IMR-90 (cell line): ENCODE measurements around the gene MRGPRD. TPM values are rescaled to one million over a fixed set of nuclear protein-coding genes. Genes with fewer than 3 reads are reported as not detected.
A peak's percentile ranks its signal among the peaks of the same experiment; 100 is the strongest.

ENCODE experiments used
- ATAC-seq: fragments of 200-7000 bp; cut with Tn5 transposase; 2 replicates; pipeline ENCODE4 v1.9.1; 2020; ENCODE audit warnings: low read depth, mild to moderate bottlenecking, moderate library complexity
- BruUV-seq: library from RNA; stranded (reverse); fragments of 400-500 nt; replicated peaks from 2 replicates; lab custom pipeline; 2021; lab: Mats Ljungman, UMichigan
- CTCF ChIA-PET: fragments of 300-600 bp; formaldehyde crosslinking; extraction: SDS; loops from one replicate; lab custom pipeline; 2021; ENCODE audit warnings: antibody characterized with exemption; lab: Yijun Ruan, JAX
- POLR2A ChIA-PET: fragments of 300-600 bp; sonication (Branson Sonifier 250); formaldehyde crosslinking; loops from one replicate; lab custom pipeline; 2022; ENCODE audit warnings: antibody characterized with exemption; ENCODE audit not compliant: unreplicated experiment; lab: Charles Lee
- DNase-seq: peaks from one replicate; pipeline ENCODE4 v3.0.0; 2013
- H2AFZ ChIP-seq: replicated peaks from 2 replicates; pipeline ENCODE3; 2013; ENCODE audit warnings: low read length, mild to moderate bottlenecking; ENCODE audit not compliant: poor library complexity
- H2AK5ac ChIP-seq: 2 replicates; pipeline ENCODE4 v1.6.1; 2013; ENCODE audit warnings: low read depth, low read length, inconsistent platforms
- H2AK9ac ChIP-seq: replicated peaks from 2 replicates; pipeline ENCODE3; 2013; ENCODE audit warnings: mild to moderate bottlenecking, low read depth, low read length, moderate library complexity; ENCODE audit not compliant: poor library complexity
- H2BK120ac ChIP-seq: 2 replicates; pipeline ENCODE4 v1.6.1; 2013; ENCODE audit warnings: low read depth, low read length, inconsistent platforms
- H2BK15ac ChIP-seq: 3 replicates; pipeline ENCODE4 v1.6.1; 2013; ENCODE audit warnings: low read depth, low read length, inconsistent platforms
- H2BK20ac ChIP-seq: 2 replicates; pipeline ENCODE4 v1.6.1; 2013; ENCODE audit warnings: low read depth, mild to moderate bottlenecking, inconsistent platforms, low read length, moderate library complexity
- H2BK5ac ChIP-seq: 2 replicates; pipeline ENCODE4 v1.6.1; 2013; ENCODE audit warnings: mild to moderate bottlenecking, low read depth, low read length, inconsistent platforms; ENCODE audit not compliant: poor library complexity, severe bottlenecking
- H3K14ac ChIP-seq: replicated peaks from 2 replicates; pipeline ENCODE4 v1.6.1; 2013; ENCODE audit warnings: low read depth, low read length, inconsistent platforms
- H3K18ac ChIP-seq: 2 replicates; pipeline ENCODE4 v1.6.1; 2013; ENCODE audit warnings: low read depth, low read length, control low read depth
- H3K23ac ChIP-seq: 2 replicates; pipeline ENCODE4 v1.6.1; 2013; ENCODE audit warnings: low read depth, low read length, inconsistent platforms
- H3K27ac ChIP-seq: 2 replicates; pipeline ENCODE4 v1.5.1; 2013; ENCODE audit warnings: mild to moderate bottlenecking, control low read depth, low read length; ENCODE audit not compliant: insufficient read depth
- H3K27me3 ChIP-seq: 2 replicates; pipeline ENCODE4 v1.6.1; 2013; ENCODE audit warnings: low read length; ENCODE audit not compliant: control insufficient read depth, insufficient read depth
- H3K36me3 ChIP-seq: 2 replicates; pipeline ENCODE4 v1.6.1; 2013; ENCODE audit warnings: low read length, mixed read lengths; ENCODE audit not compliant: control insufficient read depth, insufficient read depth
- H3K4ac ChIP-seq: 2 replicates; pipeline ENCODE4 v1.6.1; 2013; ENCODE audit warnings: low read depth, low read length, inconsistent platforms
- H3K4me1 ChIP-seq: 2 replicates; pipeline ENCODE4 v1.6.1; 2013; ENCODE audit warnings: low read length, mixed read lengths; ENCODE audit not compliant: control insufficient read depth, insufficient read depth
- H3K4me2 ChIP-seq: 2 replicates; pipeline ENCODE4 v1.6.1; 2013; ENCODE audit warnings: low read depth, mild to moderate bottlenecking, control low read depth, low read length, moderate library complexity
- H3K4me3 ChIP-seq: 2 replicates; pipeline ENCODE4 v1.5.1; 2013; ENCODE audit warnings: low read depth, mild to moderate bottlenecking, control low read depth, low read length, moderate library complexity; ENCODE audit not compliant: insufficient read depth
- H3K56ac ChIP-seq: 2 replicates; pipeline ENCODE4 v1.6.1; 2013; ENCODE audit warnings: low read length, inconsistent platforms; ENCODE audit not compliant: insufficient read depth; ENCODE audit errors: extremely low read depth
- H3K79me1 ChIP-seq, 2 experiments: 2 replicates each; pipeline ENCODE4 v1.6.1; 2013; ENCODE audit warnings: low read length in 2 of 2, inconsistent platforms in 1 of 2, low read depth in 1 of 2
- H3K9ac ChIP-seq: 2 replicates; pipeline ENCODE4 v1.6.1; 2013; ENCODE audit warnings: low read depth, low read length, control low read depth
- H3K9me1 ChIP-seq: 2 replicates; pipeline ENCODE4 v1.6.1; 2013; ENCODE audit warnings: low read length, inconsistent platforms; ENCODE audit not compliant: insufficient read depth
- H3K9me3 ChIP-seq: 2 replicates; pipeline ENCODE4 v1.6.1; 2013; ENCODE audit warnings: low read length; ENCODE audit not compliant: control insufficient read depth, insufficient read depth
- H4K20me1 ChIP-seq: 2 replicates; pipeline ENCODE4 v1.6.1; 2013; ENCODE audit warnings: low read length, inconsistent platforms; ENCODE audit not compliant: insufficient read depth
- H4K5ac ChIP-seq: 2 replicates; pipeline ENCODE4 v1.6.1; 2013; ENCODE audit warnings: mild to moderate bottlenecking, low read depth, low read length, control low read depth
- H4K8ac ChIP-seq, 2 experiments: 2 replicates each; pipeline ENCODE4 v1.6.1; 2013; ENCODE audit warnings: low read depth in 2 of 2, low read length in 2 of 2, control low read depth in 1 of 2, inconsistent platforms in 1 of 2
- H4K91ac ChIP-seq: 2 replicates; pipeline ENCODE4 v1.6.1; 2013; ENCODE audit warnings: low read depth, low read length, inconsistent platforms; ENCODE audit not compliant: insufficient read depth
- BHLHE40 ChIP-seq: fragments of 150-350 bp; IDR thresholded peaks from 2 replicates; pipeline ENCODE4 v1.6.1; 2016; ENCODE audit warnings: mild to moderate bottlenecking, low read depth, low read length
- CEBPB ChIP-seq: IDR thresholded peaks from 2 replicates; pipeline ENCODE4 v1.6.1; 2012; ENCODE audit warnings: low read depth, low read length, improper control_type of control experiment
- CHD1 ChIP-seq: IDR thresholded peaks from 2 replicates; pipeline ENCODE4 v1.6.1; 2012; ENCODE audit warnings: low read depth, low read length, improper control_type of control experiment
- FOS ChIP-seq: fragments of 150-350 bp; IDR thresholded peaks from 2 replicates; pipeline ENCODE4 v1.6.1; 2016; ENCODE audit warnings: low read depth, low read length
- MAFK ChIP-seq: IDR thresholded peaks from 2 replicates; pipeline ENCODE4 v1.6.1; 2012; ENCODE audit warnings: low read depth, low read length, improper control_type of control experiment
- MAZ ChIP-seq: IDR thresholded peaks from 2 replicates; pipeline ENCODE4 v1.6.1; 2012; ENCODE audit warnings: low read depth, mild to moderate bottlenecking, low read length, improper control_type of control experiment, moderate library complexity, borderline replicate concordance
- MXI1 ChIP-seq: IDR thresholded peaks from 2 replicates; pipeline ENCODE4 v1.6.1; 2012; ENCODE audit warnings: low read depth, mild to moderate bottlenecking, low read length, moderate library complexity, borderline replicate concordance
- NFE2L2 ChIP-seq: fragments of 150-350 bp; IDR thresholded peaks from 2 replicates; pipeline ENCODE4 v1.6.1; 2016; ENCODE audit warnings: low read depth, mild to moderate bottlenecking, low read length
- POLR2A ChIP-seq: IDR thresholded peaks from 2 replicates; pipeline ENCODE4 v1.6.1; 2012; ENCODE audit warnings: mild to moderate bottlenecking, low read depth, low read length
- RAD21 ChIP-seq: IDR thresholded peaks from 2 replicates; pipeline ENCODE4 v1.6.1; 2012; ENCODE audit warnings: low read length, improper control_type of control experiment
- RCOR1 ChIP-seq: IDR thresholded peaks from 2 replicates; pipeline ENCODE4 v1.6.1; 2012; ENCODE audit warnings: mild to moderate bottlenecking, low read length, improper control_type of control experiment; ENCODE audit not compliant: insufficient replicate concordance
- RFX5 ChIP-seq: IDR thresholded peaks from 2 replicates; pipeline ENCODE4 v1.8.0; 2012; ENCODE audit warnings: low read depth, mild to moderate bottlenecking, low read length, moderate library complexity
- SMC3 ChIP-seq: fragments of 150-350 bp; IDR thresholded peaks from 2 replicates; pipeline ENCODE4 v1.6.1; 2016; ENCODE audit warnings: low read depth, mild to moderate bottlenecking, antibody characterized with exemption, low read length, moderate library complexity
- WGBS, 2 experiments: methylation state at CpG; one replicate each; pipeline versions ENCODE4 v1.1.5 to v1.1.7; 2013; ENCODE audit warnings: missing lambda C conversion rate in 2 of 2; ENCODE audit not compliant: insufficient read length in 1 of 2; ENCODE audit errors: extremely low coverage in 2 of 2; 5-methylcytosine and 5-hydroxymethylcytosine counted together
- dilution Hi-C: fragments of 300-500 bp; cut with HindIII; formaldehyde crosslinking; loops from one replicate; pipeline ENCODE4 v1.14.3; 2018; ENCODE audit warnings: low sequenced_read_pairs; ENCODE audit not compliant: unreplicated experiment
- in situ Hi-C: fragments of 300-500 bp; cut with MboI; formaldehyde crosslinking; loops from 3 replicates; pipeline ENCODE4 v1.14.3; 2019; ENCODE audit warnings: low sequenced_read_pairs, inconsistent platforms, mixed read lengths
- intact Hi-C: fragments of 100-400 bp; cut with micrococcal nuclease; formaldehyde crosslinking; loops from 2 replicates; pipeline ENCODE4 v1.10.0; 2022
- polyA plus RNA-seq, 3 experiments: library from polyadenylated mRNA; depleted of rRNA; stranded (reverse); fragments of >200 nt; gene quantifications; 2 replicates each; pipeline ENCODE4 v1.2.3, GENCODE V29; 2012; ENCODE audit warnings: low replicate concordance in 1 of 3
- total RNA-seq: library from RNA; depleted of rRNA; stranded (reverse); fragments of >200 nt; gene quantifications from 2 replicates; pipeline ENCODE4 v1.2.3, GENCODE V29; 2012
- TF ChIP-seq, protein P1 (sequence below): fragments of 150-350 bp; IDR thresholded peaks from 2 replicates; pipeline ENCODE4 v1.6.1; 2017; ENCODE audit warnings: mild to moderate bottlenecking, antibody characterized with exemption, low read length, low read depth
- TF ChIP-seq, protein P2 (sequence below): fragments of 150-350 bp; IDR thresholded peaks from 2 replicates; pipeline ENCODE4 v1.6.1; 2016; ENCODE audit warnings: low read depth, mild to moderate bottlenecking, low read length, moderate library complexity, borderline replicate concordance
- TF ChIP-seq, protein P3 (sequence below): conservative IDR thresholded peaks from 2 replicates; pipeline ENCODE4 v1.5.1; 2012; ENCODE audit warnings: mild to moderate bottlenecking, low read depth, low read length, improper control_type of control experiment

MRGPRD gene
- total and polyA plus RNA-seq, 2 of the 4 experiments (the other 2 are of a cell fraction), result not detected

DNA sequence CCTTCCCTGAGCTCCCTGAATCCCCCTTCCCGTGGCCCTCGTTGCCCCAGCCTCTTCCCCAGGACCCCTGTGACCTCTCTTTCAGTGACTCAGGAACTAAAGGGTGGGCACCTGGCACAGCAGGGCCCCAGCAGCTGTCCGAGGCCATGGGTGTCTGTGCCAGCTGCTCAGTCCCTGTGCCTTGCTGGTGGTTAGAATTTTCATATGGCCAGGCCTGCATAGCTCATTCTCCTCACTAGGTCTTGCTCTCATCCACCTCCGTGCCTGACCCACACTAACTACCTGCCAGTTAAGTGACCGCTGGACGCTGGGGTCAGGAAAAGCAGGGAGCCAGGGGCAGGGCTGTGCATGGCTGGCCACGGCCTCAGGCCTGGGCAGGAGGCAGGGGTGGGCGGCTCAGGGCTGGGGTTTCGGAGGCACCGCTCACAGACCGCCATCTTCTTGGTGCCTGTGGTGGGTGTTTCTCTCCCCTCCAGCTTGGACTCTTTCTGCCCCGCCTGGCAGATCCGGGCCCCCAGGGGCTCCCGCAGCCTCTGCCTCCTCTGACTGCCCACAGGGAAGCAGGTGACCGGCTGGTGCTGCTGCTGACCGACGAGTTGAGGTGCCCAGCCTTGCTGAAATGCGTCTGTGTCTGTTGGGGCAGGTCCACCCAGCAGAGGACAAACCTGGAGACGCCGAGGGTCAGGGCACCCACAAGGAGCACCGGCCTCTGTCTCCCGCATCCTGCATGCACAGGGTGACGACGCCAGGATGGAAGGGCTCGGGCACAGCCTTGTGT, 20.3 kb downstream of the MRGPRD start:
- H3K23ac ChIP-seq, result no peak overlapping the region
- H2BK120ac ChIP-seq, result no peak overlapping the region
- intact Hi-C loops, result no loop called here
- H3K4me3 ChIP-seq, result no peak overlapping the region
- ChIA-PET POLR2A (no interaction called here), CTCF (no interaction called here)
- BruUV-seq, result no TSS peak
- H3K14ac ChIP-seq, result no peak overlapping the region
- H3K27ac ChIP-seq, result no peak overlapping the region
- no peak for TF ChIP-seq MAFK
- TF ChIP-seq NFE2L2, result no peak
- TF ChIP-seq, protein P1, sequence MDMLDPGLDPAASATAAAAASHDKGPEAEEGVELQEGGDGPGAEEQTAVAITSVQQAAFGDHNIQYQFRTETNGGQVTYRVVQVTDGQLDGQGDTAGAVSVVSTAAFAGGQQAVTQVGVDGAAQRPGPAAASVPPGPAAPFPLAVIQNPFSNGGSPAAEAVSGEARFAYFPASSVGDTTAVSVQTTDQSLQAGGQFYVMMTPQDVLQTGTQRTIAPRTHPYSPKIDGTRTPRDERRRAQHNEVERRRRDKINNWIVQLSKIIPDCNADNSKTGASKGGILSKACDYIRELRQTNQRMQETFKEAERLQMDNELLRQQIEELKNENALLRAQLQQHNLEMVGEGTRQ, result no peak
- no peak for TF ChIP-seq SMC3
- TF ChIP-seq MXI1, result no peak
- no peak for TF ChIP-seq RCOR1
- TF ChIP-seq RAD21, result no peak
- TF ChIP-seq CEBPB, result no peak
- TF ChIP-seq, protein P2, sequence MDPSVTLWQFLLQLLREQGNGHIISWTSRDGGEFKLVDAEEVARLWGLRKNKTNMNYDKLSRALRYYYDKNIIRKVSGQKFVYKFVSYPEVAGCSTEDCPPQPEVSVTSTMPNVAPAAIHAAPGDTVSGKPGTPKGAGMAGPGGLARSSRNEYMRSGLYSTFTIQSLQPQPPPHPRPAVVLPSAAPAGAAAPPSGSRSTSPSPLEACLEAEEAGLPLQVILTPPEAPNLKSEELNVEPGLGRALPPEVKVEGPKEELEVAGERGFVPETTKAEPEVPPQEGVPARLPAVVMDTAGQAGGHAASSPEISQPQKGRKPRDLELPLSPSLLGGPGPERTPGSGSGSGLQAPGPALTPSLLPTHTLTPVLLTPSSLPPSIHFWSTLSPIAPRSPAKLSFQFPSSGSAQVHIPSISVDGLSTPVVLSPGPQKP, result no peak
- no peak for TF ChIP-seq POLR2A
- TF ChIP-seq, protein P3, sequence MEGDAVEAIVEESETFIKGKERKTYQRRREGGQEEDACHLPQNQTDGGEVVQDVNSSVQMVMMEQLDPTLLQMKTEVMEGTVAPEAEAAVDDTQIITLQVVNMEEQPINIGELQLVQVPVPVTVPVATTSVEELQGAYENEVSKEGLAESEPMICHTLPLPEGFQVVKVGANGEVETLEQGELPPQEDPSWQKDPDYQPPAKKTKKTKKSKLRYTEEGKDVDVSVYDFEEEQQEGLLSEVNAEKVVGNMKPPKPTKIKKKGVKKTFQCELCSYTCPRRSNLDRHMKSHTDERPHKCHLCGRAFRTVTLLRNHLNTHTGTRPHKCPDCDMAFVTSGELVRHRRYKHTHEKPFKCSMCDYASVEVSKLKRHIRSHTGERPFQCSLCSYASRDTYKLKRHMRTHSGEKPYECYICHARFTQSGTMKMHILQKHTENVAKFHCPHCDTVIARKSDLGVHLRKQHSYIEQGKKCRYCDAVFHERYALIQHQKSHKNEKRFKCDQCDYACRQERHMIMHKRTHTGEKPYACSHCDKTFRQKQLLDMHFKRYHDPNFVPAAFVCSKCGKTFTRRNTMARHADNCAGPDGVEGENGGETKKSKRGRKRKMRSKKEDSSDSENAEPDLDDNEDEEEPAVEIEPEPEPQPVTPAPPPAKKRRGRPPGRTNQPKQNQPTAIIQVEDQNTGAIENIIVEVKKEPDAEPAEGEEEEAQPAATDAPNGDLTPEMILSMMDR, result no peak
- no peak for TF ChIP-seq FOS
- no peak for TF ChIP-seq MAZ
- no peak for TF ChIP-seq CHD1
- TF ChIP-seq BHLHE40, result no peak
- no peak for TF ChIP-seq RFX5
- ATAC-seq, result no peak
- dilution Hi-C loops, result no loop called here
- no peaks in the 10 kb centered on the region for H3K79me1 ChIP-seq
- no peak overlapping the region for H3K4ac ChIP-seq
- no peak overlapping the region for H4K8ac ChIP-seq
- no peak overlapping the region for H4K5ac ChIP-seq
- H2BK5ac ChIP-seq, result no peak overlapping the region
- WGBS, 2 experiments, result 61% methylated on average over 4 of the region's 25 CpGs; no CpG with 5 or more reads in 1 of the 2 experiments
- H3K27me3 ChIP-seq, result peaks cover 9% of the 10 kb centered on the region
- H3K9me3 ChIP-seq, result peaks cover 3% of the 10 kb centered on the region; the same call in 1 of the 2 replicates
- H3K56ac ChIP-seq, result no peak overlapping the region
- no peak overlapping the region for H3K18ac ChIP-seq
- H3K9ac ChIP-seq, result no peak overlapping the region
- no peak overlapping the region for H2BK15ac ChIP-seq
- H4K91ac ChIP-seq, result no peak overlapping the region
- no peak for DNase-seq
- H3K4me1 ChIP-seq, result no peaks in the 10 kb centered on the region
- no peaks in the 10 kb centered on the region for H3K36me3 ChIP-seq
- H2AK9ac ChIP-seq, result no peak overlapping the region
- H4K20me1 ChIP-seq, result no peaks in the 10 kb centered on the region
- H2AK5ac ChIP-seq, result no peak overlapping the region
- in situ Hi-C loops, result no loop called here
- H2AFZ ChIP-seq, result peak overlapping the region; percentile 23
- no peaks in the 10 kb centered on the region for H3K9me1 ChIP-seq
- H3K4me2 ChIP-seq, result no peak overlapping the region
- H2BK20ac ChIP-seq, result no peak overlapping the region
